Caco-2 (cell line): Measurements from ENCODE around the gene MCM8. TPM values are rescaled to one million over a fixed set of nuclear protein-coding genes. Genes with fewer than 3 reads are reported as not detected.
A peak's percentile ranks its signal among the peaks of the same experiment; 100 is the strongest.

Experiments used
- BruUV-seq: library from RNA; stranded (reverse); fragments of 400-500 nt; replicated peaks from 2 replicates; lab custom pipeline; 2021; lab: Mats Ljungman, UMichigan
- CTCF ChIA-PET: fragments of 300-600 bp; sonication (Branson Sonifier 250); formaldehyde crosslinking; loops from one replicate; lab custom pipeline; 2022; ENCODE audit warnings: antibody characterized with exemption; lab: Charles Lee
- POLR2A ChIA-PET: fragments of 300-600 bp; sonication (Branson Sonifier 250); formaldehyde crosslinking; loops from one replicate; lab custom pipeline; 2022; ENCODE audit warnings: antibody characterized with exemption; lab: Charles Lee
- DNase-seq, 2 experiments: peaks; one replicate each; pipeline versions ENCODE4 v3.0.0 to v3.0.0-alpha.2; 2020 to 2022
- H3K27me3 ChIP-seq: replicated peaks from 2 replicates; pipeline ENCODE4 v1.6.0; 2011; ENCODE audit warnings: low read length; ENCODE audit not compliant: control insufficient read depth, insufficient read depth
- H3K36me3 ChIP-seq: 2 replicates; pipeline ENCODE4 v1.5.1; 2011; ENCODE audit warnings: low read length; ENCODE audit not compliant: control insufficient read depth, insufficient read depth
- H3K4me1 ChIP-seq: fragments of 250-450 bp; sonication (Bioruptor Pico); 2 replicates; pipeline ENCODE4 v1.5.1; 2020; ENCODE audit warnings: mild to moderate bottlenecking
- H3K4me3 ChIP-seq: 2 replicates; pipeline ENCODE4 v1.5.1; 2011; ENCODE audit warnings: low read depth, mild to moderate bottlenecking, control low read depth, low read length
- H3K9me3 ChIP-seq: fragments of 250-450 bp; sonication (Bioruptor Pico); 2 replicates; pipeline ENCODE4 v1.5.1; 2020; ENCODE audit warnings: mild to moderate bottlenecking, moderate library complexity
- H3K27ac Mint-ChIP-seq: one replicate; pipeline ENCODE4 v1.8.0; 2022; ENCODE audit warnings: mixed read lengths; ENCODE audit not compliant: unreplicated experiment
- H3K27me3 Mint-ChIP-seq: one replicate; pipeline ENCODE4 v1.8.0; 2022; ENCODE audit warnings: mixed read lengths; ENCODE audit not compliant: insufficient read depth, unreplicated experiment
- H3K36me3 Mint-ChIP-seq: one replicate; pipeline ENCODE4 v1.8.0; 2022; ENCODE audit warnings: mild to moderate bottlenecking, mixed read lengths; ENCODE audit not compliant: insufficient read depth, unreplicated experiment
- H3K4me1 Mint-ChIP-seq: one replicate; pipeline ENCODE4 v1.8.0; 2022; ENCODE audit warnings: low read depth, mixed read lengths; ENCODE audit not compliant: unreplicated experiment
- H3K4me3 Mint-ChIP-seq: one replicate; pipeline ENCODE4 v1.8.0; 2022; ENCODE audit warnings: mild to moderate bottlenecking, moderate library complexity, mixed read lengths; ENCODE audit not compliant: unreplicated experiment
- H3K9me3 Mint-ChIP-seq: one replicate; pipeline ENCODE4 v1.8.0; 2022; ENCODE audit warnings: mixed read lengths; ENCODE audit not compliant: unreplicated experiment
- CTCF ChIP-seq, 2 experiments: fragments of 200-600 bp in 1 of 2; IDR thresholded peaks; 1 replicate in 1 of 2; 2 replicates in 1 of 2; pipeline versions ENCODE4 v1.5.1 to v1.8.0; 2011 to 2022; ENCODE audit warnings: antibody characterized with exemption in 1 of 2, control low read depth in 1 of 2, inconsistent platforms in 1 of 2, low read depth in 1 of 2, low read length in 1 of 2, mild to moderate bottlenecking in 1 of 2, moderate library complexity in 1 of 2; ENCODE audit not compliant: insufficient read depth in 1 of 2, severe bottlenecking in 1 of 2, unreplicated experiment in 1 of 2
- intact Hi-C: fragments of 100-400 bp; cut with micrococcal nuclease; formaldehyde crosslinking; loops from one replicate; pipeline ENCODE4 v1.10.0; 2022; ENCODE audit not compliant: unreplicated experiment
- total RNA-seq: library from RNA; stranded (reverse); gene quantifications from 2 replicates; pipeline ENCODE4 v1.2.3, GENCODE V29; 2022

The MCM8 gene
- total RNA-seq, 1 experiment from 2014 or later = 38.4 TPM

- Histone ChIP-seq H3K27me3 (no peaks in the 10 kb centered on the region), H3K4me3 (no peak overlapping the region), H3K9me3 (no peaks in the 10 kb centered on the region), H3K4me1 (0 out of 2 replicates have a peak, but pooled peaks cover 10% of the 10 kb centered on the region), H3K36me3 (no peaks in the 10 kb centered on the region)
- no TSS peak for BruUV-seq
- no peaks in the 10 kb centered on the region for H3K36me3 Mint-ChIP-seq
- DNase-seq = no peak
- H3K4me1 Mint-ChIP-seq = no peaks in the 10 kb centered on the region
- H3K9me3 Mint-ChIP-seq = peaks cover 17% of the 10 kb centered on the region
- no peak overlapping the region for H3K4me3 Mint-ChIP-seq
- intact Hi-C loops = no loop called here
- peaks cover 11% of the 10 kb centered on the region for H3K27me3 Mint-ChIP-seq
- POLR2A ChIA-PET = no interaction called here
- CTCF ChIA-PET = no interaction called here
- no peak overlapping the region for H3K27ac Mint-ChIP-seq
- no peak for TF ChIP-seq CTCF (IDR thresholded peaks at IDR 0.05; ENCODE audit: insufficient read depth in 1 of 2, low read depth in 1 of 2, low read length in 1 of 2, severe bottlenecking in 1 of 2, unreplicated experiment in 1 of 2)
Observed at GRCh38 chr20:5923493-5923892, 27.0 kb upstream of the MCM8 start.

- no peak overlapping the region for H3K4me3 Mint-ChIP-seq
Observed at GRCh38 chr20:5925551-5925950, 24.9 kb upstream of the MCM8 start.

GRCh38 chr20:5927749-5928462, 22.5 kb upstream of the MCM8 start:
- intact Hi-C loops = no loop called here
- POLR2A ChIA-PET = no interaction called here

More at GRCh38 chr20:5925551-5925950, 24.9 kb upstream of the MCM8 start:
- Mint-ChIP-seq H3K27me3 (peaks cover 11% of the 10 kb centered on the region), H3K4me1 (no peaks in the 10 kb centered on the region), H3K36me3 (no peaks in the 10 kb centered on the region), H3K9me3 (peaks cover 17% of the 10 kb centered on the region), H3K27ac (no peak overlapping the region)
- peak in 1 of 2 experiments; percentile 23 for DNase-seq
- Histone ChIP-seq H3K36me3 (no peaks in the 10 kb centered on the region), H3K9me3 (no peaks in the 10 kb centered on the region), H3K4me1 (0 out of 2 replicates have a peak, but pooled peaks cover 6% of the 10 kb centered on the region), H3K27me3 (no peaks in the 10 kb centered on the region), H3K4me3 (no peak overlapping the region)
- intact Hi-C loops = no loop called here
- TF ChIP-seq CTCF (IDR thresholded peaks at IDR 0.05; ENCODE audit: insufficient read depth in 1 of 2, low read depth in 1 of 2, low read length in 1 of 2, severe bottlenecking in 1 of 2, unreplicated experiment in 1 of 2) = no peak
- no TSS peak for BruUV-seq
- POLR2A ChIA-PET = no interaction called here
- CTCF ChIA-PET = no interaction called here

More at GRCh38 chr20:5927749-5928462, 22.5 kb upstream of the MCM8 start:
- peaks cover 8% of the 10 kb centered on the region for H3K9me3 Mint-ChIP-seq
- no peaks in the 10 kb centered on the region for H3K27me3 ChIP-seq
- H3K27ac Mint-ChIP-seq = no peak overlapping the region
- DNase-seq = no peak
- H3K4me1 Mint-ChIP-seq = no peaks in the 10 kb centered on the region
- no peak overlapping the region for H3K4me3 Mint-ChIP-seq
- 0 out of 2 replicates have a peak, but pooled peaks cover 6% of the 10 kb centered on the region for H3K4me1 ChIP-seq
- BruUV-seq = no TSS peak
- CTCF ChIA-PET = interaction anchor here (0.6 kb wide), 1 partner anchor 9 kb away, joined by 3 read pairs; no protein-coding TSS in a partner anchor
- H3K36me3 ChIP-seq = no peaks in the 10 kb centered on the region
- peaks cover 7% of the 10 kb centered on the region for H3K27me3 Mint-ChIP-seq
- no peaks in the 10 kb centered on the region for H3K36me3 Mint-ChIP-seq
- no peak for TF ChIP-seq CTCF (IDR thresholded peaks at IDR 0.05; ENCODE audit: insufficient read depth in 1 of 2, low read depth in 1 of 2, low read length in 1 of 2, severe bottlenecking in 1 of 2, unreplicated experiment in 1 of 2)
- H3K4me3 ChIP-seq = no peak overlapping the region
- no peaks in the 10 kb centered on the region for H3K9me3 ChIP-seq
